HEK293 (cell line): ENCODE data around the gene TBX3.
"Not testable (repeated sequence)": the region's sequence is repeated elsewhere in the genome, so short reads cannot be mapped to it uniquely, and the experiment has no call there.

ENCODE experiments used
- CTCF ChIP-seq: fragments of 450-650 bp; formaldehyde crosslinking; IDR thresholded peaks from 2 replicates; pipeline ENCODE4 v1.5.1; 2016; ENCODE audit warnings: missing biosample characterization, missing genetic modification characterization
- SP3 ChIP-seq: fragments of 450-650 bp; formaldehyde crosslinking; IDR thresholded peaks from 2 replicates; pipeline ENCODE4 v1.5.1; 2016; ENCODE audit warnings: missing biosample characterization, missing genetic modification characterization
- ZNF549 ChIP-seq: fragments of 450-650 bp; IDR thresholded peaks from 2 replicates; pipeline ENCODE4 v1.5.1; 2018; ENCODE audit warnings: missing biosample characterization, missing genetic modification characterization, mild to moderate bottlenecking, inconsistent platforms, moderate library complexity
- TF ChIP-seq, protein P1 (sequence below): fragments of 450-650 bp; formaldehyde crosslinking; IDR thresholded peaks from 2 replicates; pipeline ENCODE4 v1.5.1; 2016; ENCODE audit warnings: missing biosample characterization, missing genetic modification characterization

DNA sequence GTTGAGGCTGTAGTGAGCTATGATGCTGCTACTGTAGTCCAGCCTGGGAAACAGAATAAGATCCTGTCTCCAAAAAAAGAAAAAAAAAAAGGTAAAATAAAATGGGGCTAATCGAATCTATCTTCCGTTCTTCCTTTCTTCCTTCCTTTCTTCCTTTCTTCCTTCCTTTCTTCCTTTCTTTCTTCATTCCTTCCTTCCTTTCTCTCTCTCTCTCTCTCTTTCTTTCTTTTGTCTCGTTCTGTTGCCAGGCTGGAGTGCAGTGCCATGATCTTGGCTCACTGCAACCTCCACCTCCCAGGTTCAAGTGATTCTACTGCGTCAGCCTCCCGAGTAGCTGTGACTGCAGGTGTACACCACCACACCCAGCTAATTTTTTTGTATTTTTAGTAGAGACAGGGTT, 24.6 kb upstream of the TBX3 start:
- TF ChIP-seq CTCF, SP3, ZNF549 (tag by site-specific recombination): not testable (repeated sequence)
- TF ChIP-seq, protein P1, sequence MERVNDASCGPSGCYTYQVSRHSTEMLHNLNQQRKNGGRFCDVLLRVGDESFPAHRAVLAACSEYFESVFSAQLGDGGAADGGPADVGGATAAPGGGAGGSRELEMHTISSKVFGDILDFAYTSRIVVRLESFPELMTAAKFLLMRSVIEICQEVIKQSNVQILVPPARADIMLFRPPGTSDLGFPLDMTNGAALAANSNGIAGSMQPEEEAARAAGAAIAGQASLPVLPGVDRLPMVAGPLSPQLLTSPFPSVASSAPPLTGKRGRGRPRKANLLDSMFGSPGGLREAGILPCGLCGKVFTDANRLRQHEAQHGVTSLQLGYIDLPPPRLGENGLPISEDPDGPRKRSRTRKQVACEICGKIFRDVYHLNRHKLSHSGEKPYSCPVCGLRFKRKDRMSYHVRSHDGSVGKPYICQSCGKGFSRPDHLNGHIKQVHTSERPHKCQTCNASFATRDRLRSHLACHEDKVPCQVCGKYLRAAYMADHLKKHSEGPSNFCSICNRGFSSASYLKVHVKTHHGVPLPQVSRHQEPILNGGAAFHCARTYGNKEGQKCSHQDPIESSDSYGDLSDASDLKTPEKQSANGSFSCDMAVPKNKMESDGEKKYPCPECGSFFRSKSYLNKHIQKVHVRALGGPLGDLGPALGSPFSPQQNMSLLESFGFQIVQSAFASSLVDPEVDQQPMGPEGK (tag by site-specific recombination) = not testable (repeated sequence)
